Measurements from ENCODE around the gene AGO3.
A peak's percentile ranks its signal among the peaks of the same experiment; 100 is the strongest.

Gene AGO3

GRCh38 chr1:35894183-35894582, 36.7 kb upstream of the AGO3 start:
- Histone ChIP-seq H3K9ac (ENCODE audit: low read length) (peak overlapping the region; percentile 30; the same call in 1 of the 2 replicates), H3K36me3 (ENCODE audit: insufficient read depth, low read length) (peaks cover 72% of the 10 kb centered on the region), H3K4me3 (ENCODE audit: low read depth, low read length, poor library complexity, severe bottlenecking) (no peak overlapping the region), H3K4me2 (ENCODE audit: low read length) (no peak overlapping the region; the same call in 1 of the 2 replicates), H3K9me2 (ENCODE audit: low read depth, low read length) (no peaks in the 10 kb centered on the region), H3F3A (ENCODE audit: insufficient read depth, low read length) (no peaks in the 10 kb centered on the region), H4K20me1 (ENCODE audit: insufficient read depth, low read length) (no peaks in the 10 kb centered on the region), H3K27me3 (ENCODE audit: insufficient read depth, low read length) (no peaks in the 10 kb centered on the region), H3K27ac (ENCODE audit: low read depth, low read length, poor library complexity, severe bottlenecking) (peak overlapping the region; percentile 55), H3K4me1 (ENCODE audit: insufficient read depth, low read length, severe bottlenecking) (peaks cover 14% of the 10 kb centered on the region), H2AFZ (ENCODE audit: low read length) (no peak overlapping the region), H3K79me2 (ENCODE audit: insufficient read depth, low read length) (no peaks in the 10 kb centered on the region), H3K9me3 (ENCODE audit: low read length) (no peaks in the 10 kb centered on the region)
- TF ChIP-seq EZH2 (IDR thresholded peaks at IDR 0.05; ENCODE audit: borderline replicate concordance, low read length) (no peak), CTCF (IDR thresholded peaks at IDR 0.05; ENCODE audit: low read length) (no peak)

GRCh38 chr1:35894656-35895055, 36.2 kb upstream of the AGO3 start:
- Histone ChIP-seq H3K4me2 (ENCODE audit: low read length) (no peak overlapping the region; the same call in 1 of the 2 replicates), H3K36me3 (ENCODE audit: insufficient read depth, low read length) (peaks cover 74% of the 10 kb centered on the region)

DNA sequence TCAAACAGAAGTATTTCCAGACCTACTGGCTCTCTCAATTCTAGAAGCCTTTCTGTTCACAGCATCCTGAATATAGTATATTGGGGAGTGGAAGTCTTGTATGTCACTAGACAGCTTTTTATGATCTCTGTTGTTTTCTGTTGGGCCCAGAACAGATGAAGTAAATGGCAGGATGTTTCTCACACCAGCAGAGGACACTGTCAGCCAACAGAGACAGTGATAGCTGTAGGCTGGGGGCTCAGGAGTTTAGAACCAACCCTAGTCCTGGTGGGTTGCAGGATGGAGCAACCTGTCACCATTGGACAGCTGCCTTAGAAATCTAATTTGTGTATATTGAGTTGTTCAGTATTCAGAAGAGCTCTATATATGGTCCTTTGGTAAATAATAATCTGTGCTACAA, 31.0 kb upstream of the AGO3 start:
- no peaks in the 10 kb centered on the region for H3K9me2 ChIP-seq (ENCODE audit: low read depth, low read length)
- H3K4me2 ChIP-seq (ENCODE audit: low read length): no peak overlapping the region
- H3K27me3 ChIP-seq (ENCODE audit: insufficient read depth, low read length): no peaks in the 10 kb centered on the region
- H3K4me1 ChIP-seq (ENCODE audit: insufficient read depth, low read length, severe bottlenecking): peaks cover under 1% of the 10 kb centered on the region
- no peaks in the 10 kb centered on the region for H4K20me1 ChIP-seq (ENCODE audit: insufficient read depth, low read length)
- no peak overlapping the region for H3K9ac ChIP-seq (ENCODE audit: low read length)
- H3K4me3 ChIP-seq (ENCODE audit: low read depth, low read length, poor library complexity, severe bottlenecking): no peak overlapping the region
- TF ChIP-seq EZH2 (IDR thresholded peaks at IDR 0.05; ENCODE audit: borderline replicate concordance, low read length): no peak
- TF ChIP-seq CTCF (IDR thresholded peaks at IDR 0.05; ENCODE audit: low read length): peak; percentile 25; the same call in 1 of the 2 replicates
- H2AFZ ChIP-seq (ENCODE audit: low read length): no peak overlapping the region
- H3K79me2 ChIP-seq (ENCODE audit: insufficient read depth, low read length): no peaks in the 10 kb centered on the region
- H3K9me3 ChIP-seq (ENCODE audit: low read length): no peaks in the 10 kb centered on the region
- H3F3A ChIP-seq (ENCODE audit: insufficient read depth, low read length): no peaks in the 10 kb centered on the region
- peaks cover 58% of the 10 kb centered on the region for H3K36me3 ChIP-seq (ENCODE audit: insufficient read depth, low read length)
- no peak overlapping the region for H3K27ac ChIP-seq (ENCODE audit: low read depth, low read length, poor library complexity, severe bottlenecking)

More at GRCh38 chr1:35894656-35895055, 36.2 kb upstream of the AGO3 start:
- Histone ChIP-seq H3K9me2 (ENCODE audit: low read depth, low read length) (no peaks in the 10 kb centered on the region), H3K9ac (ENCODE audit: low read length) (peak overlapping the region; percentile 30; the same call in 1 of the 2 replicates), H3K4me1 (ENCODE audit: insufficient read depth, low read length, severe bottlenecking) (peaks cover 14% of the 10 kb centered on the region), H3K9me3 (ENCODE audit: low read length) (no peaks in the 10 kb centered on the region), H3F3A (ENCODE audit: insufficient read depth, low read length) (no peaks in the 10 kb centered on the region), H3K27me3 (ENCODE audit: insufficient read depth, low read length) (no peaks in the 10 kb centered on the region), H2AFZ (ENCODE audit: low read length) (no peak overlapping the region), H4K20me1 (ENCODE audit: insufficient read depth, low read length) (no peaks in the 10 kb centered on the region), H3K4me3 (ENCODE audit: low read depth, low read length, poor library complexity, severe bottlenecking) (no peak overlapping the region), H3K27ac (ENCODE audit: low read depth, low read length, poor library complexity, severe bottlenecking) (peak overlapping the region; percentile 55), H3K79me2 (ENCODE audit: insufficient read depth, low read length) (no peaks in the 10 kb centered on the region)
- TF ChIP-seq CTCF (IDR thresholded peaks at IDR 0.05; ENCODE audit: low read length) (no peak), EZH2 (IDR thresholded peaks at IDR 0.05; ENCODE audit: borderline replicate concordance, low read length) (no peak)
